Fibroblast of gingiva (primary cell): ENCODE data around the gene RNF150.

Experiments used
- DNase-seq: peaks from one replicate; pipeline ENCODE4 v3.0.0-alpha.2; 2011; ENCODE audit warnings: low read depth

RNF150 gene

GRCh38 chr4:141022111-141022695, 111.1 kb downstream of the RNF150 start:
- DNase-seq = no peak

GRCh38 chr4:141021397-141022110, 111.7 kb downstream of the RNF150 start:
- peak; percentile 31 for DNase-seq

- peak; percentile 69 for DNase-seq
These were observed 112.4 kb downstream of the RNF150 start for GRCh38 chr4:141020801-141021261.

- no peak for DNase-seq
These were observed 113.5 kb downstream of the RNF150 start for GRCh38 chr4:141019768-141020167.

GRCh38 chr4:141016117-141016798, 117.0 kb downstream of the RNF150 start:
- DNase-seq = no peak

- no peak for DNase-seq
These were observed 119.4 kb downstream of the RNF150 start for GRCh38 chr4:141013899-141014298.

GRCh38 chr4:141011901-141012315, 121.4 kb downstream of the RNF150 start:
- peak; percentile 3 for DNase-seq

GRCh38 chr4:141009931-141010330, 123.3 kb downstream of the RNF150 start:
- DNase-seq = no peak

GRCh38 chr4:141009129-141009528, 124.1 kb downstream of the RNF150 start:
- DNase-seq = no peak

- DNase-seq = no peak
These were observed 126.9 kb downstream of the RNF150 start for GRCh38 chr4:141006242-141006802.

GRCh38 chr4:141004823-141005222, 128.4 kb downstream of the RNF150 start:
- no peak for DNase-seq

GRCh38 chr4:141003193-141003592, 130.1 kb downstream of the RNF150 start:
- no peak for DNase-seq

- peak; percentile 71 for DNase-seq
These were observed 130.9 kb downstream of the RNF150 start for GRCh38 chr4:141002323-141002805.

- DNase-seq = peak; percentile 87
These were observed 136.5 kb downstream of the RNF150 start for GRCh38 chr4:140996766-140997165.

GRCh38 chr4:140995058-140995457, 138.2 kb downstream of the RNF150 start:
- DNase-seq = no peak

GRCh38 chr4:140994015-140994414, 139.3 kb downstream of the RNF150 start:
- no peak for DNase-seq

GRCh38 chr4:140993370-140993769, 139.9 kb downstream of the RNF150 start:
- no peak for DNase-seq

- no peak for DNase-seq
These were observed 143.3 kb downstream of the RNF150 start for GRCh38 chr4:140989944-140990343.

GRCh38 chr4:140986045-140986444, 147.2 kb downstream of the RNF150 start:
- no peak for DNase-seq

GRCh38 chr4:140982613-140983340, 150.5 kb downstream of the RNF150 start:
- no peak for DNase-seq

GRCh38 chr4:140980426-140981200, 152.7 kb downstream of the RNF150 start:
- no peak for DNase-seq
